RWPE1 (cell line): ENCODE data around the gene CRYGN.

Experiments used
- CTCF ChIA-PET: fragments of 350-600 bp; sonication (Branson Sonifier 250); formaldehyde crosslinking; extraction: SDS; loops from one replicate; lab custom pipeline; 2021; lab: Yijun Ruan, JAX
- POLR2A ChIA-PET: fragments of 400-600 bp; formaldehyde crosslinking; extraction: SDS; loops from one replicate; lab custom pipeline; 2020; ENCODE audit warnings: antibody characterized with exemption; ENCODE audit not compliant: low non-redundant PET; lab: Yijun Ruan, JAX
- DNase-seq: peaks from one replicate; pipeline ENCODE4 v3.0.0; 2012; ENCODE audit warnings: low spot score
- H3K27ac ChIP-seq: fragments of 450-650 bp; 2 replicates; pipeline ENCODE4 v1.5.1; 2017
- TF ChIP-seq, protein P1 (sequence below): fragments of 450-650 bp; conservative IDR thresholded peaks from 2 replicates; pipeline ENCODE4 v1.5.1; 2017; ENCODE audit warnings: low read depth, mild to moderate bottlenecking

CRYGN gene

GRCh38 chr7:151406051-151406875 lies 33.7 kb downstream of the CRYGN start:
- TF ChIP-seq, protein P1, sequence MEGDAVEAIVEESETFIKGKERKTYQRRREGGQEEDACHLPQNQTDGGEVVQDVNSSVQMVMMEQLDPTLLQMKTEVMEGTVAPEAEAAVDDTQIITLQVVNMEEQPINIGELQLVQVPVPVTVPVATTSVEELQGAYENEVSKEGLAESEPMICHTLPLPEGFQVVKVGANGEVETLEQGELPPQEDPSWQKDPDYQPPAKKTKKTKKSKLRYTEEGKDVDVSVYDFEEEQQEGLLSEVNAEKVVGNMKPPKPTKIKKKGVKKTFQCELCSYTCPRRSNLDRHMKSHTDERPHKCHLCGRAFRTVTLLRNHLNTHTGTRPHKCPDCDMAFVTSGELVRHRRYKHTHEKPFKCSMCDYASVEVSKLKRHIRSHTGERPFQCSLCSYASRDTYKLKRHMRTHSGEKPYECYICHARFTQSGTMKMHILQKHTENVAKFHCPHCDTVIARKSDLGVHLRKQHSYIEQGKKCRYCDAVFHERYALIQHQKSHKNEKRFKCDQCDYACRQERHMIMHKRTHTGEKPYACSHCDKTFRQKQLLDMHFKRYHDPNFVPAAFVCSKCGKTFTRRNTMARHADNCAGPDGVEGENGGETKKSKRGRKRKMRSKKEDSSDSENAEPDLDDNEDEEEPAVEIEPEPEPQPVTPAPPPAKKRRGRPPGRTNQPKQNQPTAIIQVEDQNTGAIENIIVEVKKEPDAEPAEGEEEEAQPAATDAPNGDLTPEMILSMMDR, result no peak
- no peak overlapping the region for H3K27ac ChIP-seq
- CTCF ChIA-PET, result no interaction called here
- POLR2A ChIA-PET, result no interaction called here
- no peak for DNase-seq

DNA sequence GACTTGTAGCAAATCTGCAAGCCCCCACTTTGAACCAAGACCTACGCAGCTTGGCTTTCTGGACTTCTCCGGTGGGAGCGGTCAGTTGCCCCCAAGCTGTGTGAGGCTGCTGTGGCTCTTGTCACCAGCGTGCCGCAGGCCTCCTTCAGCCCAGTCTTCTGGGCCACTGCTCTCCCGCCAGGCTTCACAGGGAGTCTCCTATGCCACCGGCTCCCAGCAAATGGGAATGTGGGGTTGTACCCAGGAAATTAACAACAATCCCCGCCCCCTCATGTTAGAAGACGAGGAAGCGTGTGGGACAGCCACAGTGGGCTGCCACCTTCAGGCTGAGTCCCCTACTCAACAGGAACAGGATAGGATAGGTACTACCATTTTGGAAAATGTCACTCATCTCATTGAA lies 34.4 kb downstream of the CRYGN start:
- TF ChIP-seq, protein P1, result no peak
- no peak overlapping the region for H3K27ac ChIP-seq
- POLR2A ChIA-PET, result no interaction called here
- CTCF ChIA-PET, result no interaction called here
- no peak for DNase-seq

DNA sequence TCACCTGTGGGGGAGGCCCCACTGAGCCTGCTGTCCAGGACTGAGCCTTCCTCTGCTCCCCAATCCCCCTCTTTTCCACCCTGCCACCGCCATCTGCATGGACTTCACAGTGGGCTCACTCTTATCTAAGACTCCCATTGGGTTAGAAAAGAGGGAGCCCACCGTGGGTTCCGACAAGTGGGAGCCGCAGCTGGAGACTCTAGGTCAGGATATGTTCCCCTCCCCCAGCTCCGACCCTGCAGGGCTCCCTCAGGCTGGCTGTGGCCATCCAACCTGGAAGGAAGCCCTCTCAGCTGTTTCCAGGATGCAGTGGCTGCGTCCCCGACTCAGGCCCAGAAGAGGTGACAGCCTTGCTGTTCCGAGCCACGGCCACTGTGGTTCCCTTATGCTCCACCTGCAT lies 34.9 kb downstream of the CRYGN start:
- CTCF ChIA-PET, result no interaction called here
- no peak for DNase-seq
- no peak overlapping the region for H3K27ac ChIP-seq
- TF ChIP-seq, protein P1, result no peak
- POLR2A ChIA-PET, result no interaction called here

GRCh38 chr7:151404216-151405011 lies 35.5 kb downstream of the CRYGN start:
- CTCF ChIA-PET, result interaction anchor here (0.6 kb wide), 1 partner anchor 23 kb away, joined by 5 read pairs; no protein-coding TSS in a partner anchor
- DNase-seq, result peak; percentile 46
- TF ChIP-seq, protein P1, result no peak
- no peak overlapping the region for H3K27ac ChIP-seq
- POLR2A ChIA-PET, result no interaction called here

GRCh38 chr7:151403764-151404163 lies 36.2 kb downstream of the CRYGN start:
- peak; percentile 35 for DNase-seq
- TF ChIP-seq, protein P1, result no peak
- POLR2A ChIA-PET, result no interaction called here
- no peak overlapping the region for H3K27ac ChIP-seq
- CTCF ChIA-PET, result no interaction called here

DNA sequence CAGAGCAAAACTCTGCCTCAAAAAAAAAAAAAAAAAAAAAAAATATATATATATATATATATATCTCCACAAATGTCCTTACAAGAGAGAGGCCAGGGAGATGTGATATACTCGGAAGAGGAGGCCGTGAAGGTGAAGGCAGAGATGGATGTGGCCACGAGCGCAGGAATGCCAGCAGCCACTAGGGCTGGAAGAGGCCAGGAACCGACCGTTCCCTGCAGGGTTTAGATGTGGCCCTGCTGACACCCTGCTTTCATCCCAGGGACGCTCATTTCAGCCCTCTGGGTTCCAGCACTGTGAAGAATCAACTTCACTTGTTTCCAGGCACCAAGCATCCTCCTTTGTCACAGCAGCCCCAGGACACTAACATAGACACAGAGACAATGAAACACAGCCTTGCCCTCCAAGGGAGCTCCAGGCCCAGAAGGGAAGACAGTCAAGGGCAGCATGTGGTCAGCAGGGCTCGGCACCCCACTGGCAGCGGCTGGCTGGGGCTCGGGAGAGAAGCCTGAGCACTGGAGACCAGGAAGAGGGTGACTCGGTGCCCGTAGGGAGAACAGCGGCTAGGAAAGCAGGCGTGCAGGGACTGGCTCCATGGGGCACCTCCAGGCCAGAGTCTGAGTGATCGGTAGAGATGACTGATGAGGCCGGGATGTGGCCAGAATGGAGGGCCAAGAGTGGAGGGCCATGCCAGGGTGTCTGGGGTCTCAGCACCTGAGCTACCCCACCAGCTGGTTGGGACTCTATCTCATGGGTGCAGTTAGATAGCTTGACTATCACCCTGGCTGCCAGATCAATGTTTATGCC lies 37.7 kb downstream of the CRYGN start:
- no peak for DNase-seq
- no peak overlapping the region for H3K27ac ChIP-seq
- POLR2A ChIA-PET, result no interaction called here
- TF ChIP-seq, protein P1, result no peak
- CTCF ChIA-PET, result interaction anchor here (0.5 kb wide), 1 partner anchor 596 kb away, joined by 3 read pairs; no protein-coding TSS in a partner anchor
